GM23248 (cell line): ENCODE measurements around the gene AARSD1. TPM values are rescaled to one million over a fixed set of nuclear protein-coding genes. Genes with fewer than 3 reads are reported as not detected.

ENCODE experiments used
- DNase-seq: peaks from one replicate; pipeline ENCODE4 v3.0.0-alpha.2; 2015
- H2AFZ ChIP-seq: fragments of 200-600 bp; sonication (generic); 2 replicates; pipeline ENCODE4 v1.6.1; 2016; ENCODE audit warnings: antibody characterized with exemption
- H3F3A ChIP-seq: fragments of 200-600 bp; sonication (generic); 2 replicates; pipeline ENCODE4 v1.6.1; 2016; ENCODE audit warnings: mild to moderate bottlenecking, antibody characterized with exemption, mixed run types; ENCODE audit not compliant: insufficient read depth
- H3K27ac ChIP-seq: fragments of 200-600 bp; sonication (generic); 2 replicates; pipeline ENCODE4 v1.5.1; 2016; ENCODE audit warnings: mild to moderate bottlenecking
- H3K27me3 ChIP-seq: fragments of 200-600 bp; sonication (generic); replicated peaks from 2 replicates; pipeline ENCODE4 v1.6.1; 2016; ENCODE audit warnings: mild to moderate bottlenecking; ENCODE audit not compliant: insufficient read depth
- H3K36me3 ChIP-seq: fragments of 200-600 bp; sonication (generic); 2 replicates; pipeline ENCODE4 v1.6.1; 2016; ENCODE audit warnings: low read depth, mild to moderate bottlenecking
- H3K4me1 ChIP-seq: fragments of 200-600 bp; sonication (generic); 2 replicates; pipeline ENCODE4 v1.6.1; 2016; ENCODE audit warnings: mild to moderate bottlenecking; ENCODE audit not compliant: insufficient read depth
- H3K4me2 ChIP-seq: fragments of 200-600 bp; sonication (generic); one replicate; pipeline ENCODE4 v1.6.1; 2016; ENCODE audit warnings: mild to moderate bottlenecking; ENCODE audit not compliant: unreplicated experiment
- H3K4me3 ChIP-seq: fragments of 200-600 bp; sonication (generic); 2 replicates; pipeline ENCODE4 v1.5.1; 2016; ENCODE audit warnings: mild to moderate bottlenecking
- H3K79me2 ChIP-seq: fragments of 200-600 bp; sonication (generic); 2 replicates; pipeline ENCODE4 v1.6.1; 2016; ENCODE audit warnings: mild to moderate bottlenecking; ENCODE audit not compliant: insufficient read depth
- H3K9ac ChIP-seq: fragments of 200-600 bp; sonication (generic); 2 replicates; pipeline ENCODE4 v1.6.1; 2016; ENCODE audit warnings: mild to moderate bottlenecking
- H3K9me2 ChIP-seq: fragments of 200-600 bp; sonication (generic); 2 replicates; pipeline ENCODE4 v1.6.1; 2016; ENCODE audit warnings: mixed run types, mild to moderate bottlenecking, moderate library complexity; ENCODE audit not compliant: insufficient read depth
- H3K9me3 ChIP-seq: fragments of 200-600 bp; sonication (generic); one replicate; pipeline ENCODE4 v1.6.1; 2017; ENCODE audit warnings: low read depth
- H4K20me1 ChIP-seq: fragments of 200-600 bp; sonication (generic); 2 replicates; pipeline ENCODE4 v1.6.0; 2016; ENCODE audit not compliant: insufficient read depth
- EZH2 ChIP-seq: fragments of 200-600 bp; sonication (generic); IDR thresholded peaks from 2 replicates; pipeline ENCODE4 v1.6.1; 2018; ENCODE audit warnings: antibody characterized with exemption, mild to moderate bottlenecking; ENCODE audit not compliant: insufficient read depth, poor library complexity, severe bottlenecking
- EZH2phosphoT487 ChIP-seq: fragments of 200-600 bp; sonication (generic); IDR thresholded peaks from 2 replicates; pipeline ENCODE4 v1.6.1; 2018; ENCODE audit warnings: antibody characterized with exemption, moderate library complexity, mild to moderate bottlenecking, low read depth; ENCODE audit not compliant: insufficient read depth
- WGBS, 2 experiments: methylation state at CpG; one replicate each; pipeline ENCODE4 v1.1.6; 2015 to 2017; ENCODE audit warnings: low lambda C conversion rate in 2 of 2, low coverage in 1 of 2; ENCODE audit errors: missing lambda C conversion rate in 2 of 2; 5-methylcytosine and 5-hydroxymethylcytosine counted together
- in situ Hi-C: fragments of 300-500 bp; cut with MboI; formaldehyde crosslinking; loops from 2 replicates; pipeline ENCODE4 v1.15.0; 2020
- polyA plus RNA-seq: library from polyadenylated mRNA; unstranded; fragments of >200 nt; fragmentation: Nextera tagmentation; extraction: Ambion mirVana; gene quantifications from 2 replicates; pipeline ENCODE4 v1.2.1, GENCODE V29; 2016
- total RNA-seq: library from RNA; depleted of rRNA; stranded (reverse); fragments of >200 nt; shearing (Covaris generic); gene quantifications from 2 replicates; pipeline ENCODE4 v1.2.3, GENCODE V29; 2014

The AARSD1 gene
- total and polyA plus RNA-seq, 2 experiments from 2014 or later, result 24.9 to 46.1 TPM

GRCh38 chr17:42985225-42985624, 21.0 kb upstream of the AARSD1 start:
- peaks cover 27% of the 10 kb centered on the region for H3K4me1 ChIP-seq
- no peak overlapping the region for H2AFZ ChIP-seq
- 100% methylated on average over 1 of the region's 1 CpG for WGBS, 2 experiments
- H3K9me3 ChIP-seq, result no peaks in the 10 kb centered on the region
- no peaks in the 10 kb centered on the region for H3K9me2 ChIP-seq
- no peak for DNase-seq
- peaks cover 26% of the 10 kb centered on the region for H3F3A ChIP-seq
- no peak overlapping the region for H3K9ac ChIP-seq
- H3K27me3 ChIP-seq, result no peaks in the 10 kb centered on the region
- H3K27ac ChIP-seq, result no peak overlapping the region
- H3K4me2 ChIP-seq, result no peak overlapping the region
- TF ChIP-seq EZH2 (no peak), EZH2phosphoT487 (no peak)
- in situ Hi-C loops, result no loop called here
- no peaks in the 10 kb centered on the region for H4K20me1 ChIP-seq
- peaks cover 18% of the 10 kb centered on the region; the same call in 1 of the 2 replicates for H3K36me3 ChIP-seq
- no peak overlapping the region for H3K4me3 ChIP-seq
- peaks cover 61% of the 10 kb centered on the region for H3K79me2 ChIP-seq

GRCh38 chr17:42982266-42982665, 18.0 kb upstream of the AARSD1 start:
- Histone ChIP-seq H3K4me2 (peak overlapping the region; percentile 18), H2AFZ (no peak overlapping the region), H3K9me2 (no peaks in the 10 kb centered on the region), H3F3A (no peaks in the 10 kb centered on the region), H3K9ac (no peak overlapping the region), H3K79me2 (peaks cover 66% of the 10 kb centered on the region), H3K4me3 (no peak overlapping the region), H4K20me1 (no peaks in the 10 kb centered on the region), H3K4me1 (peaks cover 13% of the 10 kb centered on the region), H3K27me3 (no peaks in the 10 kb centered on the region), H3K27ac (no peak overlapping the region), H3K9me3 (no peaks in the 10 kb centered on the region), H3K36me3 (no peaks in the 10 kb centered on the region)
- TF ChIP-seq EZH2 (no peak), EZH2phosphoT487 (no peak)
- no peak for DNase-seq
- in situ Hi-C loops, result no loop called here

- Histone ChIP-seq H3K9me2 (no peaks in the 10 kb centered on the region), H3K36me3 (no peaks in the 10 kb centered on the region), H3K27me3 (no peaks in the 10 kb centered on the region), H3F3A (no peaks in the 10 kb centered on the region), H3K4me1 (peaks cover 13% of the 10 kb centered on the region), H3K4me2 (peak overlapping the region; percentile 77), H3K79me2 (peaks cover 61% of the 10 kb centered on the region), H3K9me3 (no peaks in the 10 kb centered on the region), H3K9ac (peak overlapping the region; percentile 82), H3K4me3 (peak overlapping the region; percentile 92), H3K27ac (peak overlapping the region; percentile 26), H4K20me1 (no peaks in the 10 kb centered on the region), H2AFZ (peak overlapping the region; percentile 82)
- in situ Hi-C loops, result no loop called here
- TF ChIP-seq EZH2phosphoT487, result no peak
- DNase-seq, result peak; percentile 87
- WGBS, 2 experiments, result 1% methylated on average over 61 to 64 of the region's 67 CpGs
Measured at GRCh38 chr17:42980766-42981397, 16.6 kb upstream of the AARSD1 start.

GRCh38 chr17:42980274-42980765, 16.1 kb upstream of the AARSD1 start, which contains the start of gene RUNDC1:
RUNDC1 (plus strand) TSS chr17:42980565; CDS start chr17:42980577, 12 bp downstream.
- TF ChIP-seq EZH2 (no peak), EZH2phosphoT487 (no peak)
- no peaks in the 10 kb centered on the region for H3K27me3 ChIP-seq
- no peaks in the 10 kb centered on the region for H4K20me1 ChIP-seq
- H3K4me3 ChIP-seq, result peak within 1 kb of the TSS; percentile 92
- peak; percentile 95 for DNase-seq
- peak within 1 kb of the TSS; percentile 26 for H3K27ac ChIP-seq
- H2AFZ ChIP-seq, result peak within 1 kb of the TSS; percentile 82
- WGBS, 2 experiments, result 0 to 1% methylated on average over 22 to 37 of the region's 39 CpGs
- H3K9ac ChIP-seq, result peak within 1 kb of the TSS; percentile 82
- H3K9me3 ChIP-seq, result no peaks in the 10 kb centered on the region
- peak within 1 kb of the TSS; percentile 77 for H3K4me2 ChIP-seq
- peaks cover 55% of the 10 kb centered on the region for H3K79me2 ChIP-seq
- H3K36me3 ChIP-seq, result no peaks in the 10 kb centered on the region
- no peaks in the 10 kb centered on the region for H3F3A ChIP-seq
- H3K9me2 ChIP-seq, result no peaks in the 10 kb centered on the region
- in situ Hi-C loops, result no loop called here
- H3K4me1 ChIP-seq, result peaks cover 13% of the 10 kb centered on the region
